ENCODE measurements around the gene TACR2.

TACR2 gene

GRCh38 chr10:69374242-69374641 is 42.5 kb downstream of the TACR2 start:
- no peak for DNase-seq (ENCODE audit: low read depth in 2 of 2)

GRCh38 chr10:69372126-69372980 is 44.4 kb downstream of the TACR2 start:
- DNase-seq (ENCODE audit: low read depth in 2 of 2) = no peak

GRCh38 chr10:69367469-69367868 is 49.2 kb downstream of the TACR2 start:
- DNase-seq (ENCODE audit: low read depth in 2 of 2) = no peak

DNA sequence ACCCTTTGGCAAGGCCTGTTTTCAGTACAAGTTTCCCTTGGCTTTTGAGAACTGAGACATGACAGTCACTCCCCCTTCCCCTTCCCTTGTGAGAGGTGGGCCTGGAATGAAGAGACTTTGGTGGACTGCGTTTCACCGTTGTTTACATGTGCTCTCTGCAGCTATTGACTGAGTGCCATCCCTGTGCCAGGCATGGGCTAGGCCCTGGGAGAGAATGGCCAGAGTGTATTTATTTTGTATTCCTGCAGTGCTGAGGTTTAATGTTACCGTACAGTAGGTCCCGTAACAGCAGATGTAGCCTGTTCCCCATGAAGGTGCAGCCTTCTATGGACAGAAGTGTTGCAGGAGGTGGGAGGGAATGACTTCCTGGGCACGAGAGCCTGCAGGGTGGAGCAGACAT is 50.0 kb downstream of the TACR2 start:
- DNase-seq (ENCODE audit: low read depth in 2 of 2) = no peak

DNA sequence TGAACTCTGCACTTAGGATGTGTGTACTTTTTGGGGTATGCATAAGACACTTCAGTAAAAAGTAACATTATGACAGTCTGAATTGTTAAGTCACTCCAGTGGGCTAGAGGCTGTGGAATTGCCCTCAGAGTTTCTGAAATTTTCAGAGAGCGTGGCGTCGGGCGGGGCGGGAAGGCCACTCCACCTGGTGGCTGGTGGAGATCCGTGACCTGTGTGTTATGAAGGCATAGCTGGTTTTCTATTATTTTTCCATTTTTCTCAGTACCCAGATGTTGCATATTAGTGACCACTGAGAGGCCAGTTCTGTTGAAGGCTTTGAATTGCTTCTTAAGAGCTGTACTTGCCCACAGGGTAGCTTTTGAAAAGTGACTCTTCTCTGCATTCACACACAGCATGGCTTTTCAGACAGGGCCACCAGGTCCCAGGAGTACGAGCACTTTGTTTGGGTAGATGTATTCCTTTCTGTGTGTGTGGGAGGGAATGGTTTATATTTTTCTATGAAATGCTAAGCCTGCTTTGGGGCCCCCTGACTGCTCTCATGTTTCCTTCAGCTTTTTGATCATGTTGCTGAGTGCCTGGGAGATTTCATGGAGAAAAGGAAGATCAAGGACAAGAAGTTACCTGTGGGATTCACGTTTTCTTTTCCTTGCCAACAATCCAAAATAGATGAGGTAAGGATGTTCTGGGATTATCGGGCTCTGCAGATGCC is 52.3 kb downstream of the TACR2 start:
- no peak for DNase-seq (ENCODE audit: low read depth in 2 of 2)

- no peak for DNase-seq (ENCODE audit: low read depth in 2 of 2)
These were observed 53.1 kb downstream of the TACR2 start for GRCh38 chr10:69363666-69364065.

GRCh38 chr10:69362471-69362954 is 54.2 kb downstream of the TACR2 start:
- no peak for DNase-seq (ENCODE audit: low read depth in 2 of 2)

DNA sequence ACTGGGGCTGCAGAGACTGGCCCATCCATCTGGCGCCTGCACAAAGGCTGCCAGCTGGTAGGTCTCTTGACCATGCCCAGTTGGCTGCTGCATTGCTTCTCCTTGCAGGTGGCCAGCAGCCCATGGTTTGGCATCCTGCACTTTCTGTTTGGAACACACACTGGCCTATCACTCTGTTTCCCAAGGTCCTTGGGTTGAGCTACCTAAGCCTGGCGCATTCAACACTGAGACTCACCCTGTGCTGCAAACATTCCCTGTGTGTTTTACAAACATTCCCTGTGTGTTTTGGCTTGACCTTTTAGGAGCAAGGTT is 55.5 kb downstream of the TACR2 start:
- no peak for DNase-seq (ENCODE audit: low read depth in 2 of 2)

- DNase-seq (ENCODE audit: low read depth in 2 of 2) = no peak
These were observed 56.0 kb downstream of the TACR2 start for GRCh38 chr10:69360485-69361302.

DNA sequence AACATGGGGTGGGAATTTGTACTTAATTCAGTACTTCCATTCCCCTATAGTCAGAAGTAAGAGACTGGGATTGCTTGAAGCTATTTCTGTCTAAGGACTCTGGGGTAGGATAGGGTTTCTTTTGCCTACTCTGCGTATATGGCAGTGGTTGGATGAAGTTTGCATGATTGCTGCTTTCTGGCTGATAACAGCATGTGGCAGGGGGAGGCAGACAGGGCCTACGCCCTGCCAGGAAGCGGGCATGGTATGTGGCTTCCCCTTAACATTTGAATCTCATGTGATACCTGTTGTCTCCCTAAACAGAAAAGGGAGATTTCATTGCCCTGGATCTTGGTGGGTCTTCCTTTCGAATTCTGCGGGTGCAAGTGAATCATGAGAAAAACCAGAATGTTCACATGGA is 57.1 kb downstream of the TACR2 start:
- DNase-seq (ENCODE audit: low read depth in 2 of 2) = no peak

DNA sequence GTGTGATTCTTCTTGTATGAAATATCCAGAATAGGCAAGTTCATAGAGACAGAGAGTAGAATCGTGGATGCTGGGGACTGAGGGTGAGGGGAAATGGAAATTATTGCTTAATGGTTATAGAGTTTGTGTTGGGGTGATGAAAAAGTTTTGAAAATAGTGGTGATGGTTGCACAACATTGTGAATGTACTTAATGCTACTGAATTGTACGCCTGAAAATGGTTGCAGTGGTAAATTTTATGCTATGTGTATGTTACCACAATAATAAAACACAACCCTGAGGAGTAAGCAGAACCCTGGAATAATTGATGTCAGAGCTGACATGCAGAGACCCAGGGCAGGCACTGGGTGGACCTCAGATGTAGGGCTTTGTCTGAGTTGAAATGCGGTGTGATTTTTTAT is 57.6 kb downstream of the TACR2 start:
- DNase-seq (ENCODE audit: low read depth in 2 of 2) = no peak

GRCh38 chr10:69358148-69358795 is 58.4 kb downstream of the TACR2 start:
- no peak for DNase-seq (ENCODE audit: low read depth in 2 of 2)

DNA sequence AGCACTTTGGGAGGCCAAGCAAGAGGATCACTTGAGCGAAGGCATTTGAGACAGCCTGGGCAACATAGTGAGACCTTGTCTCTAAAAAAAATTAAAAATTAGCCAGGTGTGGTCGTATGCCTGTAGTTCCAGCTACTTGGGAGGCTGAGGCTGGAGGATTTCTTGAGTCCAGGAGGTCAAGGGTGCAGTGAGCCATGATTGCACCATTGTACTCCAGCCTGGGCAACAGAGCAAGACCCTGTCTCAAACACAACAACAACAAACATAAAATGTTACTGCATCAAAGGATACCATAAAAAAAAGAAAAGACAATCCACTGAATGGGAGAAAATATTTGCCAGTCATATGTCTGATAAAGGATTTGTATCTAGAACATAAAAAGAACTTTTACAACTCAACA is 60.5 kb downstream of the TACR2 start:
- DNase-seq (ENCODE audit: low read depth in 2 of 2) = no peak

DNA sequence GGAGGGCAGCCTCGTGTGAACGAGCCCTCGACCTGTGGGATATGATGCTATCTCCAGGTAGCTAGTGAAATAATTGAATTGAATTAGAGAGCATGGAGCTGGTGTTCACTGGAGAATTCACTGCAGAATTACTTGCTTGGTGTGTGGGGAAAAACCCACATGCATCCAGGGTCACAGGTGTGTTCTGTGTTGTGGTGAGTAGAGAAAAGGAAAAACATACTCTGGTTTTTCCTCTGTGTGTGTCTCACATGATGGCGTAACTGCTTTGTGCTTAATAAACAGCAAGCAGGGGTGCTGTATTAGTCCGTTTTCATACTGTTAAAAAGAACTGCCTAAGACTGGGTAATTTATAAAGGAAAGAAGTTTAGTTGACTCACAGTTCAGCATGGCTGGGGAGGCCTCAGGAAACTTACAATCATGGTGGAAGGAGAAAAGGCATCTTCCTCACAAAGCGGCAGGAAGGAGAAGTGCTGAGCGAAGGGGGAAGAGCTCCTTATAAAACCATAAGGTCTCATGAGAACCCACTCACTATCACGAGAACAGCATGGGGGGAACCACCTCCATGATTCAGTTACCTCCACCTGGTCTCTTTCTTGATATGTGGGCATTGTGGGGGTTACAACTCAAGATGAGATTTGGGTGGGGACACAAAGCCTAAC is 62.6 kb downstream of the TACR2 start:
- DNase-seq (ENCODE audit: low read depth in 2 of 2) = no peak

Data from stimulated activated CD4-positive, alpha-beta T cell treated with anti-CD3 and anti-CD28 coated beads, Interleukin-4, amount 100 ng/mL, for 48 hours (primary cell).